HepG2 (cell line): ENCODE measurements around the gene RPLP1. TPM values are rescaled to one million over a fixed set of nuclear protein-coding genes. Genes with fewer than 3 reads are reported as not detected.

Experiments
- ATF4 ChIP-seq, 2 experiments: fragments of 450-650 bp in 1 of 2; sonication (generic) in 1 of 2; formaldehyde crosslinking; IDR thresholded peaks; 2 replicates each; pipeline versions ENCODE4 v1.5.0 to v1.8.0; 2020 to 2022; ENCODE audit warnings: mild to moderate bottlenecking in 1 of 2, missing genetic modification reagents in 1 of 2
- CENPT ChIP-seq: sonication (generic); formaldehyde crosslinking; IDR thresholded peaks from 2 replicates; pipeline ENCODE4 v1.8.0; 2022; ENCODE audit warnings: low read depth, mild to moderate bottlenecking, moderate library complexity, missing genetic modification reagents
- DMAP1 ChIP-seq: IDR thresholded peaks from 2 replicates; pipeline ENCODE4 v1.6.1; 2016
- FOSL1 ChIP-seq: sonication (generic); formaldehyde crosslinking; IDR thresholded peaks from 2 replicates; pipeline ENCODE4 v1.9.0; 2021; ENCODE audit warnings: missing genetic modification reagents, borderline replicate concordance
- HDAC6 ChIP-seq: fragments of 200-600 bp; sonication (generic); IDR thresholded peaks from 2 replicates; pipeline ENCODE4 v1.7.0; 2017; ENCODE audit warnings: mild to moderate bottlenecking, antibody characterized with exemption, low read length, low read depth
- HMG20B ChIP-seq: conservative IDR thresholded peaks from 2 replicates; pipeline ENCODE4 v1.6.1; 2016; ENCODE audit warnings: missing genetic modification reagents, missing compliant biosample characterization
- KDM4B ChIP-seq: sonication (generic); formaldehyde crosslinking; IDR thresholded peaks from 2 replicates; pipeline ENCODE4 v1.4.0; 2020; ENCODE audit warnings: missing genetic modification reagents
- MAFK ChIP-seq, 2 experiments: IDR thresholded peaks in 1 of 2; conservative IDR thresholded peaks in 1 of 2; 2 replicates each; pipeline ENCODE4 v1.6.1; 2011; ENCODE audit warnings: improper control_type of control experiment in 2 of 2, low read length in 2 of 2
- MEIS2 ChIP-seq: sonication (generic); formaldehyde crosslinking; IDR thresholded peaks from 2 replicates; pipeline ENCODE4 v1.9.0; 2021; ENCODE audit warnings: mild to moderate bottlenecking, missing genetic modification reagents
- MLXIP ChIP-seq: sonication (generic); formaldehyde crosslinking; IDR thresholded peaks from 2 replicates; pipeline ENCODE4 v1.9.0; 2021; ENCODE audit warnings: missing genetic modification reagents, borderline replicate concordance
- NFYB ChIP-seq: sonication (generic); formaldehyde crosslinking; IDR thresholded peaks from 2 replicates; pipeline ENCODE4 v1.4.0; 2020; ENCODE audit warnings: missing genetic modification reagents
- RBM22 ChIP-seq: fragments of 200-400 bp; formaldehyde crosslinking; optimal IDR thresholded peaks from 2 replicates; pipeline ENCODE3; 2017; ENCODE audit warnings: mild to moderate bottlenecking, low read length, moderate library complexity
- SMAD3 ChIP-seq: sonication (generic); formaldehyde crosslinking; IDR thresholded peaks from 2 replicates; pipeline ENCODE4 v1.4.0; 2020; ENCODE audit warnings: missing genetic modification reagents
- TARDBP ChIP-seq: sonication (generic); formaldehyde crosslinking; IDR thresholded peaks from 2 replicates; pipeline ENCODE4 v1.8.0; 2022; ENCODE audit warnings: mild to moderate bottlenecking, missing genetic modification reagents
- TFE3 ChIP-seq: IDR thresholded peaks from 2 replicates; pipeline ENCODE4 v1.6.1; 2016
- ZC3H13 ChIP-seq: sonication (generic); formaldehyde crosslinking; IDR thresholded peaks from 2 replicates; pipeline ENCODE4 v1.8.1; 2023; ENCODE audit warnings: mild to moderate bottlenecking, missing genetic modification reagents, moderate library complexity
- ZFP62 ChIP-seq: sonication (generic); formaldehyde crosslinking; IDR thresholded peaks from 2 replicates; pipeline ENCODE4 v1.4.0; 2020; ENCODE audit warnings: missing genetic modification reagents
- ZFYVE20 ChIP-seq: sonication (generic); formaldehyde crosslinking; IDR thresholded peaks from 2 replicates; pipeline ENCODE4 v1.8.0; 2023; ENCODE audit warnings: low read depth, mild to moderate bottlenecking, moderate library complexity, missing genetic modification reagents, borderline replicate concordance
- ZKSCAN8 ChIP-seq: IDR thresholded peaks from 2 replicates; pipeline ENCODE4 v1.6.1; 2016; ENCODE audit warnings: borderline replicate concordance, missing genetic modification reagents, missing compliant biosample characterization
- ZMYM3 ChIP-seq: sonication (generic); formaldehyde crosslinking; IDR thresholded peaks from 2 replicates; pipeline ENCODE4 v1.5.1; 2020; ENCODE audit warnings: mild to moderate bottlenecking, missing genetic modification reagents
- ZNF143 ChIP-seq: sonication (generic); formaldehyde crosslinking; IDR thresholded peaks from 2 replicates; pipeline ENCODE4 v1.4.0; 2020; ENCODE audit warnings: missing genetic modification reagents
- ZNF496 ChIP-seq: sonication (generic); formaldehyde crosslinking; IDR thresholded peaks from 2 replicates; pipeline ENCODE4 v1.8.1; 2023; ENCODE audit warnings: mild to moderate bottlenecking, moderate library complexity, missing genetic modification reagents; ENCODE audit not compliant: insufficient replicate concordance
- ZNF549 ChIP-seq: sonication (generic); formaldehyde crosslinking; IDR thresholded peaks from 2 replicates; pipeline ENCODE4 v1.5.0; 2020; ENCODE audit warnings: missing genetic modification reagents
- ZNF556 ChIP-seq: sonication (generic); formaldehyde crosslinking; IDR thresholded peaks from 2 replicates; pipeline ENCODE4 v1.4.0; 2020; ENCODE audit warnings: mild to moderate bottlenecking, missing genetic modification reagents, borderline replicate concordance
- ZNF788 ChIP-seq: sonication (generic); formaldehyde crosslinking; IDR thresholded peaks from 2 replicates; pipeline ENCODE4 v1.5.0; 2020; ENCODE audit warnings: mild to moderate bottlenecking, missing genetic modification reagents, borderline replicate concordance
- ZNF879 ChIP-seq: sonication (generic); formaldehyde crosslinking; IDR thresholded peaks from 2 replicates; pipeline ENCODE4 v1.8.1; 2023; ENCODE audit warnings: missing genetic modification reagents
- ZSCAN22 ChIP-seq: sonication (generic); formaldehyde crosslinking; IDR thresholded peaks from 2 replicates; pipeline ENCODE4 v1.4.0; 2020; ENCODE audit warnings: mild to moderate bottlenecking, missing genetic modification reagents
- polyA plus RNA-seq, 8 experiments: library from polyadenylated mRNA; depleted of rRNA in 3 of 8; stranded (reverse) in 7 of 8; unstranded in 1 of 8; fragments of >200 nt; fragmentation: Illumina TruSeq in 4 of 8; extraction: Trizol in 4 of 8; gene quantifications; 2 replicates each; pipeline versions ENCODE4 v1.2.1 to v1.2.3, GENCODE V29; 2011 to 2016; ENCODE audit warnings: low read depth in 4 of 8, missing spikeins in 1 of 8, mixed read lengths in 1 of 8; ENCODE audit not compliant: insufficient read depth in 1 of 8
- total RNA-seq, 5 experiments: library from RNA; depleted of rRNA; stranded (reverse); fragments of >200 nt; fragmentation: Illumina TruSeq; extraction: Trizol; gene quantifications; 2 replicates each; pipeline ENCODE4 v1.2.3, GENCODE V29; 2016; ENCODE audit warnings: low read depth in 1 of 5

RPLP1 gene
- total and polyA plus RNA-seq, 2 of the 13 experiments (the other 11 are each of a cell fraction or from before 2014, with no cell fraction given) = 817 to 929 TPM

- no peak for TF ChIP-seq ZC3H13
- no peak for TF ChIP-seq NFYB
- TF ChIP-seq ZSCAN22 = peak; percentile 56; the same call in 1 of the 2 replicates
- peak; percentile 60; the same call in 1 of the 2 replicates for TF ChIP-seq ZNF556 (CRISPR knock-in tag)
- 0 out of 2 replicates have a peak, but pooled peaks have one; percentile 16 for TF ChIP-seq TARDBP
- TF ChIP-seq FOSL1 (CRISPR knock-in tag) = no peak
- no peak for TF ChIP-seq ZNF879 (CRISPR knock-in tag)
- TF ChIP-seq HDAC6 = no peak
- no peak for TF ChIP-seq MEIS2 (CRISPR knock-in tag)
- no peak for TF ChIP-seq RBM22
- no peak for TF ChIP-seq TFE3
- peak; percentile 24; the same call in 1 of the 2 replicates for TF ChIP-seq SMAD3 (CRISPR knock-in tag)
- no peak for TF ChIP-seq KDM4B (CRISPR knock-in tag)
- TF ChIP-seq DMAP1 (CRISPR knock-in tag) = no peak
- no peak for TF ChIP-seq ZNF549 (CRISPR knock-in tag)
- TF ChIP-seq ZMYM3 (CRISPR knock-in tag) = no peak; the same call in 1 of the 2 replicates
- TF ChIP-seq MAFK (conservative IDR thresholded peaks at IDR 0.05 in 1 of 2, IDR thresholded peaks at IDR 0.05 in 1 of 2; ENCODE audit: low read length in 2 of 2) = no peak
- TF ChIP-seq CENPT (CRISPR knock-in tag) = no peak
- TF ChIP-seq ZFYVE20 = no peak
- no peak for TF ChIP-seq ZFP62 (CRISPR knock-in tag)
- TF ChIP-seq HMG20B (CRISPR knock-in tag) = no peak; the same call in none of the 2 replicates
- no peak; the same call in 1 of the 2 replicates for TF ChIP-seq ZNF788 (CRISPR knock-in tag)
- TF ChIP-seq MLXIP (CRISPR knock-in tag) = no peak
- TF ChIP-seq ATF4 (CRISPR knock-in tag; IDR thresholded peaks at IDR 0.05) = no peak; a peak in 1 of 4 replicates
- TF ChIP-seq ZKSCAN8 (CRISPR knock-in tag) = no peak
- no peak for TF ChIP-seq ZNF496 (CRISPR knock-in tag)
- TF ChIP-seq ZNF143 (CRISPR knock-in tag) = peak; percentile 79
Observed at GRCh38 chr15:69451951-69452691, 497 bp upstream of the RPLP1 start (continued).
